ENCODE data around the gene CXCR3.
A peak's percentile ranks its signal among the peaks of the same experiment; 100 is the strongest.

Gene CXCR3

DNA sequence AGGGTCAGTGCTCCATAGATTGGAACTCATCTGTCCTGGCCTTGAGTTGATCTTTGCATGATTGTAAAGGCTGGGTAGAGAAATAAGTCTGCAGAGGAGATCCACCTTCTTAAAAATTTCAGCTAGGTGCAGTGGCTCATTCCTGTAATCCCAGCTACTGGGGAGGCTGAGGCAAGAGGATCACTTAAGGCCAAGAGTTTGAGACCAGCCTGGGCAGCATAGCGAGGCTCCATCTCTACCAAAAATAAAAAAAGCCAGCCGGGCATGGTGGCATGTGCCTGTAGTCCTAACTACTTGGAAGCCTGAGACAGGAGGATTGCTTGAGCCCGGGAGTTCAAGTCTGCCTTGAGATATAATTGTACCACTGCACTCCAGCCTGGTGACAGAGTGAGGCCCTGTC is 476 bp upstream of the CXCR3 start:
- no peak for DNase-seq (ENCODE audit: low read depth in 1 of 2, low spot score in 1 of 2)
- Histone ChIP-seq H3K4me3 (replicated peaks; ENCODE audit: insufficient read depth, low read length) (no peak overlapping the region), H3K27ac (replicated peaks) (peak overlapping the region; percentile 65), H3K27me3 (ENCODE audit: insufficient read depth, poor library complexity, severe bottlenecking) (no peaks in the 10 kb centered on the region)
- TF ChIP-seq SPI1 (IDR thresholded peaks at IDR 0.05; ENCODE audit: borderline replicate concordance, low read depth): no peak
- TF ChIP-seq GABPA (IDR thresholded peaks at IDR 0.05; ENCODE audit: low read depth): no peak
- no peak for TF ChIP-seq POLR2AphosphoS5 (IDR thresholded peaks at IDR 0.05; ENCODE audit: low read depth)
- TF ChIP-seq, protein P1, sequence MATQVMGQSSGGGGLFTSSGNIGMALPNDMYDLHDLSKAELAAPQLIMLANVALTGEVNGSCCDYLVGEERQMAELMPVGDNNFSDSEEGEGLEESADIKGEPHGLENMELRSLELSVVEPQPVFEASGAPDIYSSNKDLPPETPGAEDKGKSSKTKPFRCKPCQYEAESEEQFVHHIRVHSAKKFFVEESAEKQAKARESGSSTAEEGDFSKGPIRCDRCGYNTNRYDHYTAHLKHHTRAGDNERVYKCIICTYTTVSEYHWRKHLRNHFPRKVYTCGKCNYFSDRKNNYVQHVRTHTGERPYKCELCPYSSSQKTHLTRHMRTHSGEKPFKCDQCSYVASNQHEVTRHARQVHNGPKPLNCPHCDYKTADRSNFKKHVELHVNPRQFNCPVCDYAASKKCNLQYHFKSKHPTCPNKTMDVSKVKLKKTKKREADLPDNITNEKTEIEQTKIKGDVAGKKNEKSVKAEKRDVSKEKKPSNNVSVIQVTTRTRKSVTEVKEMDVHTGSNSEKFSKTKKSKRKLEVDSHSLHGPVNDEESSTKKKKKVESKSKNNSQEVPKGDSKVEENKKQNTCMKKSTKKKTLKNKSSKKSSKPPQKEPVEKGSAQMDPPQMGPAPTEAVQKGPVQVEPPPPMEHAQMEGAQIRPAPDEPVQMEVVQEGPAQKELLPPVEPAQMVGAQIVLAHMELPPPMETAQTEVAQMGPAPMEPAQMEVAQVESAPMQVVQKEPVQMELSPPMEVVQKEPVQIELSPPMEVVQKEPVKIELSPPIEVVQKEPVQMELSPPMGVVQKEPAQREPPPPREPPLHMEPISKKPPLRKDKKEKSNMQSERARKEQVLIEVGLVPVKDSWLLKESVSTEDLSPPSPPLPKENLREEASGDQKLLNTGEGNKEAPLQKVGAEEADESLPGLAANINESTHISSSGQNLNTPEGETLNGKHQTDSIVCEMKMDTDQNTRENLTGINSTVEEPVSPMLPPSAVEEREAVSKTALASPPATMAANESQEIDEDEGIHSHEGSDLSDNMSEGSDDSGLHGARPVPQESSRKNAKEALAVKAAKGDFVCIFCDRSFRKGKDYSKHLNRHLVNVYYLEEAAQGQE (IDR thresholded peaks at IDR 0.05; ENCODE audit: insufficient replicate concordance, low read depth): no peak
- TF ChIP-seq, protein P2, sequence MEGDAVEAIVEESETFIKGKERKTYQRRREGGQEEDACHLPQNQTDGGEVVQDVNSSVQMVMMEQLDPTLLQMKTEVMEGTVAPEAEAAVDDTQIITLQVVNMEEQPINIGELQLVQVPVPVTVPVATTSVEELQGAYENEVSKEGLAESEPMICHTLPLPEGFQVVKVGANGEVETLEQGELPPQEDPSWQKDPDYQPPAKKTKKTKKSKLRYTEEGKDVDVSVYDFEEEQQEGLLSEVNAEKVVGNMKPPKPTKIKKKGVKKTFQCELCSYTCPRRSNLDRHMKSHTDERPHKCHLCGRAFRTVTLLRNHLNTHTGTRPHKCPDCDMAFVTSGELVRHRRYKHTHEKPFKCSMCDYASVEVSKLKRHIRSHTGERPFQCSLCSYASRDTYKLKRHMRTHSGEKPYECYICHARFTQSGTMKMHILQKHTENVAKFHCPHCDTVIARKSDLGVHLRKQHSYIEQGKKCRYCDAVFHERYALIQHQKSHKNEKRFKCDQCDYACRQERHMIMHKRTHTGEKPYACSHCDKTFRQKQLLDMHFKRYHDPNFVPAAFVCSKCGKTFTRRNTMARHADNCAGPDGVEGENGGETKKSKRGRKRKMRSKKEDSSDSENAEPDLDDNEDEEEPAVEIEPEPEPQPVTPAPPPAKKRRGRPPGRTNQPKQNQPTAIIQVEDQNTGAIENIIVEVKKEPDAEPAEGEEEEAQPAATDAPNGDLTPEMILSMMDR (IDR thresholded peaks at IDR 0.05; ENCODE audit: insufficient read depth, low read length): no peak

DNA sequence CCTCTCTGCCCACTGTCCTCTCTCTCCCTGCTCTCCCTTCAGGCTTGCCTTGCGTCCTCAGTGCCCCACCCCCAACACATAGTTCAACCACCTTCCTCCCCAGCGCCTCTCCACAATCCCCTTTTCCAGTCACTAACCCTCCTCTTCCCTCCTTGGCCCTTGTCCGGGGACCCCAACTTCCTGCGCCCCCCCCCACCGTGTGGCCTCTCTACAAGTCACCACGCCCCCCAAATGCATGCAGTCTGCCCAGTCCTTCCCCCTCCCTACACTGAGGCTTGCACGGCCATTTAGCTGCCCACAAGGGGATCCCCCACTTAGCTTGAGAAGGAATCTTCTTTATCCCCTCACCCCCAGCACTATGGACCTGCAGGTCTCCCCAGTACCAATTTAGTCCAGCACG is 569 bp downstream of the CXCR3 start:
- peak overlapping the region; percentile 21 for H3K4me3 ChIP-seq (replicated peaks; ENCODE audit: insufficient read depth, low read length)
- H3K27me3 ChIP-seq (ENCODE audit: insufficient read depth, poor library complexity, severe bottlenecking): no peaks in the 10 kb centered on the region
- H3K27ac ChIP-seq (replicated peaks): peak overlapping the region; percentile 65
- no peak for TF ChIP-seq GABPA (IDR thresholded peaks at IDR 0.05; ENCODE audit: low read depth)
- TF ChIP-seq POLR2AphosphoS5 (IDR thresholded peaks at IDR 0.05; ENCODE audit: low read depth): no peak
- TF ChIP-seq, protein P1 (IDR thresholded peaks at IDR 0.05; ENCODE audit: insufficient replicate concordance, low read depth): no peak
- TF ChIP-seq SPI1 (IDR thresholded peaks at IDR 0.05; ENCODE audit: borderline replicate concordance, low read depth): no peak
- TF ChIP-seq, protein P2 (IDR thresholded peaks at IDR 0.05; ENCODE audit: insufficient read depth, low read length): no peak
- DNase-seq (ENCODE audit: low read depth in 1 of 2, low spot score in 1 of 2): no peak

DNA sequence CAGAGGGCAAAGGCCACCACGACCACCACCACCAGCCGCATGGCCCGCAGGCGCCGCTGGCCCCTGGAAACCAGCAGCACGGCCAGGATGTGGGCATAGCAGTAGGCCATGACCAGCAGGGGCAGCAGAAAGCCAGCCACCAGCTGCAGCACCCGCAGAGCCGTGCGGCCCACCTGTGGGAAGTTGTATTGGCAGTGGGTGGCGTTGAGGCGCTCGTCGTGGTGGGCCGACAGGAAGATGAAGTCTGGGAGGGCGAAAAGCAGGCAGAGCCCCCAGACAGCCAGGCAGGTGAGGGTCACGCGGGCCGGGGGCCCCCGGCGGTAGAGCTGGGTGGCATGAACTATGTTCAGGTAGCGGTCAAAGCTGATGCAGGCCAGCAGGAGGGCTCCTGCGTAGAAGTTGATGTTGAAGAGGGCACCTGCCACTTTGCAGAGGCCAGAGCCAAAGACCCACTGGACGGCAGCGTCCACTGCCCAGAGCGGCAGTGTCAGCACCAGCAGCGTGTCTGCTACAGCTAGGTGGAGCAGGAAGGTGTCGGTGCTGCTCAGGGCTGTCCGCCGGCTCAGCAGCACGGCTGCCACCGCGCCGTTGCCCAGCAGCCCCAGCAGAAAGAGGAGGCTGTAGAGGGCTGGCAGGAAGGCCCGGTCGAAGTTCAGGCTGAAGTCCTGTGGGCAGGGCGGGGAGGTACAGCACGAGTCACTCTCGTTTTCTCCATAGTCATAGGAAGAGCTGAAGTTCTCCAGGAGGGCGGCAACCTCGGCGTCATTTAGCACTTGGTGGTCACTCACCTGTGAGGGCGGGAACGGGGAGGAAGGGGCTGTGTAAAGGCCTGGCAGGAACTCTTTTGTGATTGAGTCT is 1.4 kb downstream of the CXCR3 start:
- H3K27ac ChIP-seq (replicated peaks): no peak overlapping the region
- DNase-seq (ENCODE audit: low read depth in 1 of 2, low spot score in 1 of 2): no peak
- TF ChIP-seq GABPA (IDR thresholded peaks at IDR 0.05; ENCODE audit: low read depth) (no peak), SPI1 (IDR thresholded peaks at IDR 0.05; ENCODE audit: borderline replicate concordance, low read depth) (no peak), POLR2AphosphoS5 (IDR thresholded peaks at IDR 0.05; ENCODE audit: low read depth) (no peak)
- TF ChIP-seq, protein P1 (IDR thresholded peaks at IDR 0.05; ENCODE audit: insufficient replicate concordance, low read depth): no peak
- TF ChIP-seq, protein P2 (IDR thresholded peaks at IDR 0.05; ENCODE audit: insufficient read depth, low read length): no peak
- H3K4me3 ChIP-seq (replicated peaks; ENCODE audit: insufficient read depth, low read length): no peak overlapping the region
- no peaks in the 10 kb centered on the region for H3K27me3 ChIP-seq (ENCODE audit: insufficient read depth, poor library complexity, severe bottlenecking)

Measured in HL-60 (cell line).